HCT116 (cell line): ENCODE results near the gene EXOC4. TPM values are rescaled to one million over a fixed set of nuclear protein-coding genes. Genes with fewer than 3 reads are reported as not detected.

Source experiments
- ATAC-seq: fragments of 200-7000 bp; cut with Tn5 transposase; 2 replicates; pipeline ENCODE4 v1.9.1; 2020; ENCODE audit warnings: mild to moderate bottlenecking, moderate library complexity
- BruUV-seq: library from RNA; stranded (reverse); fragments of 400-500 nt; replicated peaks from 2 replicates; lab custom pipeline; 2021; lab: Mats Ljungman, UMichigan
- CTCF ChIA-PET: fragments of 300-600 bp; sonication (Branson Sonifier 250); formaldehyde crosslinking; loops from one replicate; lab custom pipeline; 2021; ENCODE audit warnings: antibody characterized with exemption; lab: Charles Lee
- POLR2A ChIA-PET: fragments of 300-600, 350-600 bp; sonication (Branson Sonifier 250); formaldehyde crosslinking; loops from one replicate; lab custom pipeline; 2021; ENCODE audit warnings: antibody characterized with exemption; lab: Charles Lee
- RAD21 ChIA-PET, 2 experiments: fragments of 300-600 bp; sonication (Branson Sonifier 250); formaldehyde crosslinking; loops; one replicate each; lab custom pipeline; 2023; ENCODE audit warnings: low total read pairs in 2 of 2; ENCODE audit not compliant: uncharacterized antibody in 2 of 2, unreplicated experiment in 2 of 2, low non-redundant PET in 1 of 2; lab: Charles Lee
- DNase-seq: peaks from one replicate; pipeline ENCODE4 v3.0.0-alpha.2; 2010; ENCODE audit warnings: low read depth, low spot score
- H2AFZ ChIP-seq: fragments of 200-600 bp; shearing (Covaris generic), sonication (generic); 2 replicates; pipeline ENCODE4 v1.6.1; 2017; ENCODE audit warnings: low read depth, mixed run types, mixed read lengths, antibody characterized with exemption, low read length; ENCODE audit not compliant: poor library complexity, severe bottlenecking
- H3K27ac ChIP-seq: 2 replicates; pipeline ENCODE4 v1.5.1; 2012; ENCODE audit warnings: low read depth, low read length
- H3K27me3 ChIP-seq: fragments of 200-600 bp; sonication (generic); 2 replicates; pipeline ENCODE4 v1.6.1; 2016; ENCODE audit warnings: mixed run types, low read length, mixed read lengths; ENCODE audit not compliant: insufficient read depth
- H3K36me3 ChIP-seq, 2 experiments: fragments of 200-500 bp in 1 of 2; fragments of 200-600 bp in 1 of 2; sonication (Bioruptor generic) in 1 of 2; sonication (generic) in 1 of 2; 2 replicates each; pipeline versions ENCODE4 v1.5.1 to v1.6.1; 2014 to 2016; ENCODE audit warnings: low read length in 2 of 2, inconsistent platforms in 1 of 2, mixed read lengths in 1 of 2, mixed run types in 1 of 2; ENCODE audit not compliant: insufficient read depth in 2 of 2, control insufficient read depth in 1 of 2
- H3K4me1 ChIP-seq, 2 experiments: fragments of 200-600 bp in 1 of 2; sonication (generic) in 1 of 2; 2 replicates each; pipeline versions ENCODE4 v1.5.1 to v1.6.1; 2012 to 2017; ENCODE audit warnings: low read length in 2 of 2, inconsistent platforms in 1 of 2, mild to moderate bottlenecking in 1 of 2, mixed read lengths in 1 of 2, mixed run types in 1 of 2, moderate library complexity in 1 of 2; ENCODE audit not compliant: insufficient read depth in 2 of 2, control insufficient read depth in 1 of 2
- H3K4me2 ChIP-seq: fragments of 200-600 bp; sonication (generic); 2 replicates; pipeline ENCODE4 v1.6.1; 2017; ENCODE audit warnings: mixed run types, low read length, mixed read lengths
- H3K4me3 ChIP-seq, 2 experiments: fragments of 200-600 bp in 1 of 2; sonication (generic) in 1 of 2; replicated peaks in 1 of 2; 2 replicates each; pipeline ENCODE4 v1.5.1; 2011 to 2016; ENCODE audit warnings: low read length in 2 of 2, control low read depth in 1 of 2, low read depth in 1 of 2, mild to moderate bottlenecking in 1 of 2, mixed read lengths in 1 of 2, mixed run types in 1 of 2
- H3K79me2 ChIP-seq: fragments of 200-600 bp; sonication (generic); 2 replicates; pipeline ENCODE4 v1.6.1; 2017; ENCODE audit warnings: mild to moderate bottlenecking, mixed run types, low read length, moderate library complexity, mixed read lengths; ENCODE audit not compliant: insufficient read depth
- H3K9ac ChIP-seq: fragments of 200-600 bp; sonication (generic); 2 replicates; pipeline ENCODE4 v1.6.1; 2016; ENCODE audit warnings: low read length, mixed read lengths
- H3K9me2 ChIP-seq: fragments of 200-600 bp; sonication (generic), shearing (Covaris generic); 2 replicates; pipeline ENCODE4 v1.6.1; 2017; ENCODE audit warnings: mixed run types, mild to moderate bottlenecking, moderate library complexity; ENCODE audit not compliant: insufficient read depth
- H3K9me3 ChIP-seq, 2 experiments: fragments of 200-500 bp in 1 of 2; fragments of 200-600 bp in 1 of 2; sonication (Bioruptor generic) in 1 of 2; sonication (generic) in 1 of 2; 2 replicates each; pipeline ENCODE4 v1.6.1; 2014 to 2017; ENCODE audit warnings: low read length in 2 of 2, mixed read lengths in 2 of 2, inconsistent platforms in 1 of 2, low read depth in 1 of 2, mild to moderate bottlenecking in 1 of 2, mixed run types in 1 of 2, moderate library complexity in 1 of 2; ENCODE audit not compliant: control insufficient read depth in 1 of 2, insufficient read depth in 1 of 2
- H4K20me1 ChIP-seq: fragments of 200-600 bp; sonication (generic), shearing (Covaris generic); 2 replicates; pipeline ENCODE4 v1.6.1; 2017; ENCODE audit warnings: mixed run types, mild to moderate bottlenecking, moderate library complexity; ENCODE audit not compliant: insufficient read depth
- CBX3 ChIP-seq: IDR thresholded peaks from 2 replicates; pipeline ENCODE4 v1.6.1; 2012; ENCODE audit warnings: low read depth
- ELF1 ChIP-seq: IDR thresholded peaks from 2 replicates; pipeline ENCODE4 v1.6.1; 2012; ENCODE audit warnings: low read depth, borderline replicate concordance
- EZH2phosphoT487 ChIP-seq: fragments of 200-600 bp; IDR thresholded peaks from 2 replicates; pipeline ENCODE4 v1.6.1; 2018; ENCODE audit warnings: antibody characterized with exemption, borderline replicate concordance
- JUND ChIP-seq: IDR thresholded peaks from 2 replicates; pipeline ENCODE4 v1.6.1; 2012
- REST ChIP-seq: IDR thresholded peaks from 2 replicates; pipeline ENCODE4 v1.6.1; 2012; ENCODE audit warnings: low read depth
- SIN3A ChIP-seq: IDR thresholded peaks from 2 replicates; pipeline ENCODE4 v1.6.1; 2012; ENCODE audit warnings: low read depth
- SP1 ChIP-seq: IDR thresholded peaks from 2 replicates; pipeline ENCODE4 v1.6.1; 2012; ENCODE audit warnings: low read depth
- SRF ChIP-seq: IDR thresholded peaks from 2 replicates; pipeline ENCODE4 v1.6.1; 2012; ENCODE audit warnings: low read depth
- TCF7L2 ChIP-seq: IDR thresholded peaks from 2 replicates; pipeline ENCODE4 v1.7.0; 2011; ENCODE audit warnings: borderline replicate concordance, inconsistent platforms; ENCODE audit not compliant: insufficient read depth, insufficient read length; ENCODE audit errors: extremely low read depth
- YY1 ChIP-seq: IDR thresholded peaks from 2 replicates; pipeline ENCODE4 v1.6.1; 2011; ENCODE audit warnings: low read length, low read depth, moderate library complexity, mild to moderate bottlenecking; ENCODE audit not compliant: insufficient replicate concordance; ENCODE audit errors: extremely low read depth
- ZBTB33 ChIP-seq: IDR thresholded peaks from 2 replicates; pipeline ENCODE4 v1.6.1; 2011; ENCODE audit warnings: mild to moderate bottlenecking, low read length, moderate library complexity; ENCODE audit not compliant: insufficient replicate concordance; ENCODE audit errors: extremely low read depth
- intact Hi-C: fragments of 100-400 bp; cut with micrococcal nuclease; formaldehyde crosslinking; loops from 2 replicates; pipeline ENCODE4 v1.10.0; 2022
- total RNA-seq: library from RNA; stranded (reverse); gene quantifications from one replicate; pipeline ENCODE4 v1.2.1, GENCODE V29; 2021; ENCODE audit not compliant: unreplicated experiment
- TF ChIP-seq, protein P1 (sequence below): IDR thresholded peaks from 2 replicates; pipeline ENCODE4 v1.6.1; 2012

Gene EXOC4
- total RNA-seq, 1 experiment from 2014 or later: 40.3 TPM

GRCh38 chr7:134047675-134048074 lies 794.8 kb downstream of the EXOC4 start:
- no peak for ATAC-seq
- no peak overlapping the region for H3K9ac ChIP-seq
- intact Hi-C loops: no loop called here

More at GRCh38 chr7:134047675-134048074, 794.8 kb downstream of the EXOC4 start:
- Histone ChIP-seq H3K27ac (no peak overlapping the region), H2AFZ (no peak overlapping the region), H3K4me1 (no peaks in the 10 kb centered on the region), H3K4me3 (no peak overlapping the region), H3K79me2 (no peaks in the 10 kb centered on the region), H3K36me3 (no peaks in the 10 kb centered on the region), H3K9me2 (no peaks in the 10 kb centered on the region), H4K20me1 (no peaks in the 10 kb centered on the region), H3K9me3 (no peaks in the 10 kb centered on the region), H3K4me2 (no peak overlapping the region), H3K27me3 (no peaks in the 10 kb centered on the region)
- DNase-seq: no peak
- CTCF ChIA-PET: no interaction called here
- no TSS peak for BruUV-seq
- RAD21 ChIA-PET: no interaction called here
- TF ChIP-seq SP1 (no peak), SIN3A (no peak), JUND (no peak), CBX3 (no peak), REST (no peak), EZH2phosphoT487 (no peak), ZBTB33 (no peak), SRF (no peak), YY1 (no peak), TCF7L2 (no peak), ELF1 (no peak)
- TF ChIP-seq, protein P1, sequence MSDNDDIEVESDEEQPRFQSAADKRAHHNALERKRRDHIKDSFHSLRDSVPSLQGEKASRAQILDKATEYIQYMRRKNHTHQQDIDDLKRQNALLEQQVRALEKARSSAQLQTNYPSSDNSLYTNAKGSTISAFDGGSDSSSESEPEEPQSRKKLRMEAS: no peak
- POLR2A ChIA-PET: no interaction called here
